ENCODE data around the gene ZC2HC1C.

- TF ChIP-seq, protein P1, sequence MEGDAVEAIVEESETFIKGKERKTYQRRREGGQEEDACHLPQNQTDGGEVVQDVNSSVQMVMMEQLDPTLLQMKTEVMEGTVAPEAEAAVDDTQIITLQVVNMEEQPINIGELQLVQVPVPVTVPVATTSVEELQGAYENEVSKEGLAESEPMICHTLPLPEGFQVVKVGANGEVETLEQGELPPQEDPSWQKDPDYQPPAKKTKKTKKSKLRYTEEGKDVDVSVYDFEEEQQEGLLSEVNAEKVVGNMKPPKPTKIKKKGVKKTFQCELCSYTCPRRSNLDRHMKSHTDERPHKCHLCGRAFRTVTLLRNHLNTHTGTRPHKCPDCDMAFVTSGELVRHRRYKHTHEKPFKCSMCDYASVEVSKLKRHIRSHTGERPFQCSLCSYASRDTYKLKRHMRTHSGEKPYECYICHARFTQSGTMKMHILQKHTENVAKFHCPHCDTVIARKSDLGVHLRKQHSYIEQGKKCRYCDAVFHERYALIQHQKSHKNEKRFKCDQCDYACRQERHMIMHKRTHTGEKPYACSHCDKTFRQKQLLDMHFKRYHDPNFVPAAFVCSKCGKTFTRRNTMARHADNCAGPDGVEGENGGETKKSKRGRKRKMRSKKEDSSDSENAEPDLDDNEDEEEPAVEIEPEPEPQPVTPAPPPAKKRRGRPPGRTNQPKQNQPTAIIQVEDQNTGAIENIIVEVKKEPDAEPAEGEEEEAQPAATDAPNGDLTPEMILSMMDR (IDR thresholded peaks at IDR 0.05), result no peak
- TF ChIP-seq ZFX (IDR thresholded peaks at IDR 0.05; ENCODE audit: borderline replicate concordance), result no peak
These were observed 43.6 kb upstream of the ZC2HC1C start for GRCh38 chr14:75025876-75026275.
